Measurements from ENCODE around the gene SLC25A36. TPM values are rescaled to one million over a fixed set of nuclear protein-coding genes. Genes with fewer than 3 reads are reported as not detected.
"Not testable (repeated sequence)": the region's sequence is repeated elsewhere in the genome, so short reads cannot be mapped to it uniquely, and the experiment has no call there.

SLC25A36 gene
- polyA plus RNA-seq, 1 of the 3 experiments (the other 2 are of a cell fraction): 23.3 TPM

DNA sequence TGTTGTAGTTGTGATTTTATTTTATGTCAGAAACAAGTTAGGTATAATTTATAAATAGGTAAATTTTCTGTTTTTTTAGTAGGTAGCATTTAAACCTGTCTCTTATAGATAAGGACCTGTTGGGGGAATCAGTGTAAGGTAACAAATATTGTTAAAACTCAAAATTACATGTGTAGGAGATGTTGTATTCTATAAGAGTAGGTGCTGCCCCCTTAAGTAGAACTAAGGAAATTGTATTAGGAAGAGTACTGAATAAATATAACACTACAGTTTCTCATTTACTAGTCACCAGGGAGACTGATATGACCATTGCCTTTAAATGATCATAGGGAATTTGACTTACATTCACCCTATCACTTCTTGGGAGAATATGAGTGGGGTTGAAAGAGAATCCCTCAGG lies 31.2 kb downstream of the SLC25A36 start:
- Histone ChIP-seq H3K9me3 (no peaks in the 10 kb centered on the region), H3K27ac (ENCODE audit: low read depth in 2 of 2, low read length in 1 of 2) (no peak overlapping the region), H3K27me3 (ENCODE audit: insufficient read depth) (no peaks in the 10 kb centered on the region), H3K4me2 (no peak overlapping the region), H3K4me1 (ENCODE audit: control insufficient read depth in 1 of 2, insufficient read depth in 2 of 2, low read depth in 1 of 2, low read length in 1 of 2) (no peaks in the 10 kb centered on the region), H3F3A (replicated peaks; ENCODE audit: insufficient read depth) (no peaks in the 10 kb centered on the region), H3K9me2 (no peaks in the 10 kb centered on the region), H3K4me3 (ENCODE audit: low read depth in 2 of 2, low read length in 1 of 2) (no peak overlapping the region), H4K20me1 (ENCODE audit: insufficient read depth) (no peaks in the 10 kb centered on the region), H3K9ac (no peak overlapping the region), H3K79me2 (ENCODE audit: insufficient read depth) (no peaks in the 10 kb centered on the region), H2AFZ (ENCODE audit: low read depth) (no peak overlapping the region), H3K36me3 (replicated peaks in 1 of 2; ENCODE audit: control insufficient read depth in 1 of 2, insufficient read depth in 2 of 2, low read length in 1 of 2) (peaks cover 26 to 62% of the 10 kb centered on the region in 2 experiments)
- ChIA-PET CTCF (interaction anchor here (0.7 to 1.5 kb wide), 2 partner anchors 16 to 129 kb away, joined by 3 read pairs; no protein-coding TSS in a partner anchor), POLR2A (no interaction called here)
- TF ChIP-seq, protein P1, sequence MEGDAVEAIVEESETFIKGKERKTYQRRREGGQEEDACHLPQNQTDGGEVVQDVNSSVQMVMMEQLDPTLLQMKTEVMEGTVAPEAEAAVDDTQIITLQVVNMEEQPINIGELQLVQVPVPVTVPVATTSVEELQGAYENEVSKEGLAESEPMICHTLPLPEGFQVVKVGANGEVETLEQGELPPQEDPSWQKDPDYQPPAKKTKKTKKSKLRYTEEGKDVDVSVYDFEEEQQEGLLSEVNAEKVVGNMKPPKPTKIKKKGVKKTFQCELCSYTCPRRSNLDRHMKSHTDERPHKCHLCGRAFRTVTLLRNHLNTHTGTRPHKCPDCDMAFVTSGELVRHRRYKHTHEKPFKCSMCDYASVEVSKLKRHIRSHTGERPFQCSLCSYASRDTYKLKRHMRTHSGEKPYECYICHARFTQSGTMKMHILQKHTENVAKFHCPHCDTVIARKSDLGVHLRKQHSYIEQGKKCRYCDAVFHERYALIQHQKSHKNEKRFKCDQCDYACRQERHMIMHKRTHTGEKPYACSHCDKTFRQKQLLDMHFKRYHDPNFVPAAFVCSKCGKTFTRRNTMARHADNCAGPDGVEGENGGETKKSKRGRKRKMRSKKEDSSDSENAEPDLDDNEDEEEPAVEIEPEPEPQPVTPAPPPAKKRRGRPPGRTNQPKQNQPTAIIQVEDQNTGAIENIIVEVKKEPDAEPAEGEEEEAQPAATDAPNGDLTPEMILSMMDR (IDR thresholded peaks at IDR 0.05): peak; percentile 65
- TF ChIP-seq RAD21 (IDR thresholded peaks at IDR 0.05; ENCODE audit: low read length) (peak; percentile 40), RFX5 (IDR thresholded peaks at IDR 0.05; ENCODE audit: low read length) (no peak)
- DNase-seq: no peak

DNA sequence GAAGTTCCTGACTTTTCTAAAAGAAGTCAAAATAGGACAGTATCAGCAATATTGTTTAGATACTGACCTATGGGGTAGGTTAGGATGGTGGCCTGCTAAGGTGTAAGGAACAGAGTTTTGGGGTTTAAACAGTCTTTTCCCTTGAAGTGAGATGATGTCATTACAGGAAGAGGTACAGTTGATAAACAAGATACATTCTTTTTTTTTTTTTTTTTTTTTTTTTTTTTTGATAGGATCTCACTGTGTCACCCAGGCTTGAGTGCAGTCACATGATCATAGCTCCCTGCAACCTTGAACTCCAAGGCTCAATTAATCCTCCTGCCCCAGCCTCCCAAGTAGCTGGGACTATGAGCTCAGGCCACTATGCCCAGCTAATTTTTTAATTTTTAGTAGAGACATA lies 33.3 kb downstream of the SLC25A36 start:
- TF ChIP-seq ELF1 (IDR thresholded peaks at IDR 0.05) (no peak), EZH2phosphoT487 (IDR thresholded peaks at IDR 0.05; ENCODE audit: borderline replicate concordance, low read depth) (no peak), FOXJ3 (CRISPR knock-in tag; IDR thresholded peaks at IDR 0.05) (no peak), RCOR1 (IDR thresholded peaks at IDR 0.05; ENCODE audit: low read length) (no peak)
- Histone ChIP-seq H4K20me1 (ENCODE audit: insufficient read depth) (no peaks in the 10 kb centered on the region), H3K9me3 (no peaks in the 10 kb centered on the region), H3K27ac (ENCODE audit: low read depth in 2 of 2, low read length in 1 of 2) (no peak overlapping the region), H3K4me3 (ENCODE audit: low read depth in 2 of 2, low read length in 1 of 2) (no peak overlapping the region), H3K9ac (no peak overlapping the region), H3K9me2 (no peaks in the 10 kb centered on the region), H3K36me3 (replicated peaks in 1 of 2; ENCODE audit: control insufficient read depth in 1 of 2, insufficient read depth in 2 of 2, low read length in 1 of 2) (peaks cover 42 to 65% of the 10 kb centered on the region in 2 experiments), H3K4me1 (ENCODE audit: control insufficient read depth in 1 of 2, insufficient read depth in 2 of 2, low read depth in 1 of 2, low read length in 1 of 2) (no peaks in the 10 kb centered on the region), H3K27me3 (ENCODE audit: insufficient read depth) (no peaks in the 10 kb centered on the region), H3F3A (replicated peaks; ENCODE audit: insufficient read depth) (no peaks in the 10 kb centered on the region), H2AFZ (ENCODE audit: low read depth) (no peak overlapping the region), H3K4me2 (no peak overlapping the region), H3K79me2 (ENCODE audit: insufficient read depth) (no peaks in the 10 kb centered on the region)
- ChIA-PET POLR2A (no interaction called here), CTCF (interaction anchor here (1.0 kb wide), 2 partner anchors 24 to 25 kb away, joined by 3 to 5 read pairs; no protein-coding TSS in a partner anchor)
- no peak for DNase-seq

DNA sequence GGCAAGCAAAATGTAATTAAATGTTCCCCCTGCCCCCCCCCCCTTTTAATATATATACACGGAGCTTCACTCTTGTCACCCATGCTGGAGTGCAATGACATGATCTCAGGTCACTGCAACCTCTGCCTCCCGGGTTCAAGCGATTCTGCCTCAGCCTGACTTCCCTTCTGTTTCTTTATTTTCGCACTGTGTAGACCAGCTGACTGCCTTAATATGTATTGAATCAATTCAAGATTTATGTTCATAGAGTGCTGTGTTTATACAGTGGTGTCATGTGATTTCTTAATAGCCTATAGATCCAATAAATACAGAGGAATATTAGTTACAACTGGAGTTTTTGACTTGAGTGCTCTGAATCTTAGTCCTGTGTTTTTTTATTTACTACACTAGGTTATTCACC lies 39.0 kb downstream of the SLC25A36 start:
- H4K20me1 ChIP-seq (ENCODE audit: insufficient read depth): no peaks in the 10 kb centered on the region
- H3K27ac ChIP-seq (ENCODE audit: low read depth in 2 of 2, low read length in 1 of 2): no peak overlapping the region
- H3K36me3 ChIP-seq (replicated peaks in 1 of 2; ENCODE audit: control insufficient read depth in 1 of 2, insufficient read depth in 2 of 2, low read length in 1 of 2): peaks cover 33 to 35% of the 10 kb centered on the region in 2 experiments
- no peaks in the 10 kb centered on the region for H3K4me1 ChIP-seq (ENCODE audit: control insufficient read depth in 1 of 2, insufficient read depth in 2 of 2, low read depth in 1 of 2, low read length in 1 of 2)
- no peaks in the 10 kb centered on the region for H3K27me3 ChIP-seq (ENCODE audit: insufficient read depth)
- H3K9me2 ChIP-seq: no peaks in the 10 kb centered on the region
- DNase-seq: no peak
- no peak overlapping the region for H2AFZ ChIP-seq (ENCODE audit: low read depth)
- CTCF ChIA-PET: interaction anchor here (1.4 to 1.5 kb wide), 2 partner anchors 20 to 82 kb away, joined by 3 to 4 read pairs; no protein-coding TSS in a partner anchor
- no peak overlapping the region for H3K4me3 ChIP-seq (ENCODE audit: low read depth in 2 of 2, low read length in 1 of 2)
- no peaks in the 10 kb centered on the region for H3K9me3 ChIP-seq
- TF ChIP-seq CHD2 (IDR thresholded peaks at IDR 0.05; ENCODE audit: low read length, partially characterized antibody): no peak
- TF ChIP-seq, protein P2, sequence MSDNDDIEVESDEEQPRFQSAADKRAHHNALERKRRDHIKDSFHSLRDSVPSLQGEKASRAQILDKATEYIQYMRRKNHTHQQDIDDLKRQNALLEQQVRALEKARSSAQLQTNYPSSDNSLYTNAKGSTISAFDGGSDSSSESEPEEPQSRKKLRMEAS (IDR thresholded peaks at IDR 0.05; ENCODE audit: low read depth): no peak
- TF ChIP-seq, protein P3, sequence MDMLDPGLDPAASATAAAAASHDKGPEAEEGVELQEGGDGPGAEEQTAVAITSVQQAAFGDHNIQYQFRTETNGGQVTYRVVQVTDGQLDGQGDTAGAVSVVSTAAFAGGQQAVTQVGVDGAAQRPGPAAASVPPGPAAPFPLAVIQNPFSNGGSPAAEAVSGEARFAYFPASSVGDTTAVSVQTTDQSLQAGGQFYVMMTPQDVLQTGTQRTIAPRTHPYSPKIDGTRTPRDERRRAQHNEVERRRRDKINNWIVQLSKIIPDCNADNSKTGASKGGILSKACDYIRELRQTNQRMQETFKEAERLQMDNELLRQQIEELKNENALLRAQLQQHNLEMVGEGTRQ (IDR thresholded peaks at IDR 0.05; ENCODE audit: borderline replicate concordance, low read depth, low read length): no peak
- no peaks in the 10 kb centered on the region for H3F3A ChIP-seq (replicated peaks; ENCODE audit: insufficient read depth)
- H3K79me2 ChIP-seq (ENCODE audit: insufficient read depth): no peaks in the 10 kb centered on the region
- no peak overlapping the region for H3K4me2 ChIP-seq
- 91% methylated on average over 4 of the region's 4 CpGs for WGBS (ENCODE audit: low lambda C conversion rate)
- no peak overlapping the region for H3K9ac ChIP-seq
- POLR2A ChIA-PET: no interaction called here

DNA sequence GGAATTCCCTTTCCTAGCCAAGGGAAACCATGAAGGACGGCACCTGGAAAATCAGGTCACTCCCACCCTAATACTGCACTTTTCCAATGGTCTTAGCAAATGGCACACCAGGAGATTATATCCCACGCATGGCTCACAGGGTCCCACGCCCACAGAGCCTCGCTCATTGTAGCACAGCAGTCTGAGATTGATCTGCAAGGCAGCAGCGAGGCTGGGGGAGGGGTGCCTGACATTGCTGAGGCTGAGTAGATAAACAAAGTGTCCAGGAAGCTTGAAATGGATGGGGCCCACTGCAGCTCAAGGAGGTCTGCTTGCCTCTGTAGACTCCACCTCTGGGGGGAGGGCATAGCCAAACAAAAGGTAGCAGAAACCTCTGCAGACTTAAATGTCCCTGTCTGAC lies 46.2 kb downstream of the SLC25A36 start:
- H3K36me3 ChIP-seq (replicated peaks in 1 of 2; ENCODE audit: control insufficient read depth in 1 of 2, insufficient read depth in 2 of 2, low read length in 1 of 2); H3F3A ChIP-seq (replicated peaks; ENCODE audit: insufficient read depth); DNase-seq; H3K4me2 ChIP-seq; H3K27me3 ChIP-seq (ENCODE audit: insufficient read depth); H3K9me3 ChIP-seq; H3K27ac ChIP-seq (ENCODE audit: low read depth in 2 of 2, low read length in 1 of 2); H4K20me1 ChIP-seq (ENCODE audit: insufficient read depth); H3K4me3 ChIP-seq (ENCODE audit: low read depth in 2 of 2, low read length in 1 of 2); H3K9me2 ChIP-seq; H3K79me2 ChIP-seq (ENCODE audit: insufficient read depth); POLR2A ChIA-PET; H2AFZ ChIP-seq (ENCODE audit: low read depth); H3K9ac ChIP-seq; H3K4me1 ChIP-seq (ENCODE audit: control insufficient read depth in 1 of 2, insufficient read depth in 2 of 2, low read depth in 1 of 2, low read length in 1 of 2): not testable (repeated sequence)
- WGBS (ENCODE audit: low lambda C conversion rate): 20% methylated on average over 2 of the region's 5 CpGs
- CTCF ChIA-PET: interaction anchor here (1.0 to 1.5 kb wide), 3 partner anchors 11 to 204 kb away, joined by 4 to 5 read pairs (median 4); no protein-coding TSS in a partner anchor

Measured in SK-N-SH (cell line).